Fibroblast of skin of scalp (primary cell): Measurements from ENCODE around the gene FGGY.
"Not testable (repeated sequence)": the region's sequence is repeated elsewhere in the genome, so short reads cannot be mapped to it uniquely, and the experiment has no call there.

Experiments used
- DNase-seq: peaks from one replicate; pipeline ENCODE4 v3.0.0-alpha.2; 2013

Gene FGGY

DNA sequence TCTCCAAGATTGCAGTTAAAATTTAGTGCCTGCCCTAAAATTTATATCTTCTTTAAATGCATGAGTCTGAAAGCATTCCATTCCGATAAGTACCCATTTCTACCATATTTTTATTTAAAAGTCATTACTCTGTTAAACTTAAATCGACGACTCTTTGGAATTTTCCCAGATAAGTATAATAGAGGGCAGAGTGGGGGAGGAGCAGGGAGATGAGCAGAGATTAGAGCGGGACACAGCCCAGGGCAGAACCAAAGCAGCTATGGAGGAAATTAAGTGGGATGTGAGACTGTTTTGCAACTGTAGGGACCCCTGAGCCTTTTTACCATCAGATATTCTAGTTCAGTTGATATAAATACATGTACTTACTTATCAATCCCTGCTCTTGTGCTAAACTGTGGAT lies 257.9 kb downstream of the FGGY start:
- no peak for DNase-seq

DNA sequence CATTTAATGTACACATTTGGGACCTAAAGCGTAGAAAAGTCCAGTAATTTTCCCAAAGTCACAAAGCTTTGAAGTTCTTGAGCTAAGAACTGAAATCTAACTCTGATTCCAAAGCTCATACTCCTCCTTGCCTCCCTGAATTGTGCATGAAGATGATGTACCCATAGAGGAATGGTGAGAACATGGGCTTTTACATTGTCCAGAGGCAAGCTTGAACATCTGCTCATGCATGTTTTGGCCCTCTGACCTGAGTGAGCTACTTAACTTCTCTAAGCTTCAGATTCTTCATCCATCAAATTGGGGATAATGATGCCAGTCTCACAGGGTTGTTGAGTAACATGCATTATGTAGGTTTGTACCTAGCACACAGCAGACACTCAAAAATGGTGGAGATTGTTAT lies 259.5 kb downstream of the FGGY start:
- DNase-seq = no peak

DNA sequence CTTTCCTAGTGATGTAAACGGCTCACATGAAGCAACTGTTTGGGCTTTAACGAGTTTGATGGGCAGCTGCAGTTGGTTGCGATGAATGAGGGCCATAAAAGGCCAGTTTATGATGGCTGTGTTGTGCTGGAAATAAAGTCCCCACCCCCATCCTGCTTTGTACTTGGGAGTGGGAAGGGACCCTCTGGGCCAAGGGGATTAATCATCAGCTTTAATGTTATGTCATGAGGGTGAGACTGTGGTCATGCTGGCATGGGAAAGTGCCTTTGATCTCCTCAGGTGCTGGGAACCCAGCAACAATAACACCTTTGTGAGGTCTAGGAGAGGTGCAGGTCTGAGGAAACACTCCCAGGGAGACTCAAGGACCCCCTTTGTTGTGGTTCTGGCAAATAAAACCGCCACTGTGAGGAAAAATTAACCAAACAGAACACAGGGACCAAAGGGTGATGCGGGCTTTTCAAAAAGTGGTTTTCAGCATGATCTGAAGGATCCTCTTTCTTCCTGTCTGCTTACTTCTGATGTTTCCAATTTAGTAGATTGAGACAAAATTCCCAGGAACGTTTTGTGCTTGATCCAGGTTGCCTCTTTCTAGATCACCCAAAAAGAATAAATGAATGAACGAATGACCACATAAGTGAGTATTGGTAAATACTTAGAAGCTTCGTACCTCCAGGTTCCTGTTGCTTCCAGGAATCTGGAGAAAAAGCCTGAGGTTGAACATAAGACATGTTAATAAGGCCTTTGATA lies 260.1 kb downstream of the FGGY start:
- DNase-seq = no peak

DNA sequence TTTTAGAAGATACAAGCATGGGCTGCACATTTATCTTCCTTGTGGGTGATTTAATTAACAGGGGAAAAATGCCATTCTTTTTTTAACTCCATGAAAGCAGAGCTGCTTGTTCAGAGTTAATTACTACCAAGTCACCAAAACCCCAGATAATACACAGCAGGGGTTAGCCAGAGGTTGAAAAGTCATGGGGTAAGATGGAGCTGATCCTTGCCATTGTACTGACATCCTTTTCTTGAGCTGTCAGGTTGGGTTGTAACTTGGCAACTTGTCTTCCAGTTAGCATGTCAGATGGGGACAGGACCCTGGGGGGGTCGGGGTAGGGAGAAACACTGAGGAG lies 260.6 kb downstream of the FGGY start:
- no peak for DNase-seq

DNA sequence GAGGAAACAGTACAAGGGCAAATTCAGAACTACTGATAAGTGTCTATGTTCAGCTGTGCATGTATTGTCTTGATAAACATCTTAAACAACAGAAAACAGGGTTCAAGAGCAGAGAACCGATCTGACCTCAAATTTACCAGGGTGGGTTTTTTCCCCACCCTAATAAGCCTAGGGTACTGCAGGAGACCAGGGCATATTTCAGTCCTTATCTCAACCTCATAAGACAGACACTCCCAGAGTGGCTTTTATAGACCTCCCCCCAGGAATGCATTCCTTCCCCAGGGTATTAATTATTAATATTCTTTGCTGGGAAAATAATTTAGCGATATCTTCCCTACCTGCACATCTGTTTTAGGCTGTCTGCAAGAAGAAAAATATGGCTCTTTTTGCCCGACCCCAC lies 261.7 kb downstream of the FGGY start:
- not testable (repeated sequence) for DNase-seq

DNA sequence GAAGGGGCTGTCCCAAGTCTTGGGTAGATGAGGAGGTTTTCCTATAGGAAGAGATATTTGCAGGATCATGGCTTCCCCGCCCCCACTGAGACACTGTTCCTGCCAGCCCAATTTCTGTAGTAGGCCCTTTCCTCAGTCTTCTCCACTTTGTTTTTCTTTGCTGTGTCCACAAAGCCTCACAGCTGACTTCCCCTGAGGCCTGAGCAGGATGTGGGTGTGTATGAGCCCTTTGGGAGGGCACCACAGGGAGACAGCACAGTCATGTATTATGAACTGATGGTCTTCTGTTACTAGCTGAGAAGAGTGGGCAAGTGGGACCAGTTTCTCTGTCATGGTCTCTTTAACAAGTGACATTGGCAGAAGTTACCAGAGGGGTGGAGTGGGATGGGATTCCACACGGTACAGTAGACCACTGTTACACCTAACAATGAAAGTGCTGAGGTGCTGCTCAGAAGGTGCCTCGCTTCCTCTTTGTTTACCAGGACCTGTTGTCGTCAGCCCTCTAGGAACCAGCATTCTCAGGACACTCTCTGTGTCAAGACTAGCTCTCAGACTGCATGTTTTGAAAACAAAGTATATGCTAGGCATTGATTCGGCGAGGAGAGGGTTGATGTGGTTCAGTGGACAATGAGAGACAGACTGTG lies 264.0 kb downstream of the FGGY start:
- peak; percentile 10 for DNase-seq

DNA sequence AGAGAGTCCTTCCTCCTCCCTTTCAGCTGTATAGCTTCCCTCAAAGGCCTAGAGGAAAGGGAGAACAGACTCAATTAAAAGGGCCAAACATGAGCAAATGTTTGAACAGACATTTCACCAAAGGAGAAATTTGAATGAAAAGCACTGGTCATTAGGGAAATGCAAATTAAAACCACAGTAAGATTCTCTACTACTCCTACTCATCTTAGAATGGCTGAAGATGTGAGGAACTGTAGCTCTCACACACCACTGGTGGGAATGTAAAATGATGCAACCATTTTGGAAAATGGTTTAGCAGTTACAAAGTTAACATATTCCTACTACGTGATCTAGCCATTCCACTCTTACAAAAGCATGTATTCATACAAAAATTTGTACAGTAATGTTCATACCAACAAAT lies 264.9 kb downstream of the FGGY start:
- no peak for DNase-seq

DNA sequence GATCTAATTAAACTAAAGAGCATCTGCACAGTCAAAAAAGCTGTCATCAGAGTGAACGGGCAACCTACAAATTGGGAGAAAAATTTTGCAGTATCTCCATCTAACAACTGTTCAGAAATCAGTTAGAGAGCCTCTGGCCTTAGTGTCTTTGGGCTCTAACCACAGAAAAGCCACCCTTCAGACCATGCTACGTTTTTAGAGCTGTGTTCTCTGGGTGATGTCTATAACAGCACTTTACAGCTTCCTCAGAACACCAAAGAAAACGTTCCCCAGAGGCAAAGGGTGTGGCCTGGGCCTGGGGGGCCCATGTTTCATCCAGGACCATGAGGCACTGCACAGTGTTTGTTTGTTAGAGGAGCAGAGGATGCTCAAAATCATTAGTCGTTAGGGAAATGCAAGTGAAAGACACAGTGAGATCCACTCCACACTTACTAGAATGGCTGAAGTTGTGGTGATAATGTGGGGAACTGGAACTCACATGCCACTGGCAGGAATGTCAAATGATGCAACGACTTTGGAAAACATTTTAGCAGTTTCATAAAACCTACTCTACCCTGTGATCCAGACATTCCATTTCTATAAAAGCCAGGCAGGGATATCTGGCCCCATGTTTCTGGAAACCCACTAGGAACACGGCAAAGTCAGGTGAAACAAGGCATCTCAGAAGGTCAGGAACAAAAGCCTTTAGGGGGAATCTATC lies 267.4 kb downstream of the FGGY start:
- DNase-seq = peak; percentile 47

DNA sequence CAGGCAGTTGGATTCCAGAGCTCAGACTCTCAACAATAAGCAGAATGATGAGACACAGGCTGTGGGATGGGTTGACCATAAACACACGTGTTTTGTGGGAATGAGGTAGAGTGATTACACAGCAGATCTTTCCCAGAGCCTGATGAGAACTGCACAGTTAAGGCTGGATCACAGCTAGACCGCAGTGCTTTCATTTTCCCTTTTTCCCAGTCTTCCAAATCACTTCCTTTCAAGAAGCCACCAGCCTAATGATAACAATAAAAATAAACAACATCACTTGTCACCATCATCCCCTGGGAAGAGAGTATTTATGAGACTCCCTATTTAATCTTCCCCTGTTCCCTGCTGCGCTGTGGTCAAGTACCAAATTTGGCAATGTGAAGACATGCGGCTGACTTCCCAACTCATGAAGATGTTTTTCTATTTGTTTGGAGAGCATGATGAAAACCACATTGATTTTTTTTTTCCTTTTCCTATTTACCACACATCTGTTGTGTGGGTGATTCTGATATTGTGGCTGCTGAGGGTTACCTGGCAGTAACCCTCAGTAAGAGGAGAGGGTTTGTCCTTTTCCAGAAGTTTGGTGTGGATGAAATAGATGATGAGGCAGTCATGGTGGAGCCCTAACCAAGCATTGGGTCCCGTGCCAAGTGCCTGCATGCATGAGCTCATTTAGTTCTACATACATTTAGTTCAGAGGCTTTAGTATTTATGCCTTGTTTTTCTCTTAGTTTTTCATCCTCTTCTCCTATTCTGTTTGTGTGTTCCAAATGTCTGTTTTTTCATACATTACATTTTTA lies 268.9 kb downstream of the FGGY start:
- peak; percentile 77 for DNase-seq

DNA sequence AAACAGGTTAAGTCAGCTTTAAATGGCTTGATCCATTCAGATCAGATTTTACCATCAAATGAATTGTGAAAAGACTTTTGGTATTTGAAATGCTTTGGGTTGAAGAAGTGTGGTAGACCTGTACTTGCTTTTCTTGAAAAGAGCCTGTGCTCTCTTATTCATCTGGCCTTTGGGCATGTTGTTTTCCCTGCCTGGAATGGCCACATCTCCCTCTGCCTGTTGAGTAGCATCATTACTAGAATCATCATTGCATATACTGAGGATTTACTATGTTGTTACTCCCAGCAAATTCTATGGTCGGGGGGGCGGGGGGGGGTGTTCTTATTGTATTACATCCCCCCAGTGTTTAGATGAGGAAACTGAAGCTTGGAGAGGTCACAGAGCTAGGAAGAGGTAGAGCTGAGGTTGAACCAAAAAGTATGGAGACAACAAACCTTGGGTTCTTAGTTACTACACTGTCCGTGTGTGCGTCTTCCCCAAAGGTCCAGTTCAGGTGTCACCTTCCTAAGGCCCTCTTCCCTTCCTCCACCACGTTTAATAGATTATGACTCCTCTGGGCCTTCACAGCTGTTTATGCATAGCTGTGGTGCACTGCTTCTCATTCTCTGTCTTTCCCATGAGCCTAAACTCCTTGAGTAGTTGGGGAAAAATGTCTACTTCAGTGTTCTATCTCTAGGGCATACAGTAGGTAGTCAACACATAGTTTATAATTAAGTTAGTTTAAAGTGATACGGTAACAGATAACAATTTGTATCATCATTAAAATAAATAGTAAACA lies 271.5 kb downstream of the FGGY start:
- DNase-seq = peak; percentile 37

DNA sequence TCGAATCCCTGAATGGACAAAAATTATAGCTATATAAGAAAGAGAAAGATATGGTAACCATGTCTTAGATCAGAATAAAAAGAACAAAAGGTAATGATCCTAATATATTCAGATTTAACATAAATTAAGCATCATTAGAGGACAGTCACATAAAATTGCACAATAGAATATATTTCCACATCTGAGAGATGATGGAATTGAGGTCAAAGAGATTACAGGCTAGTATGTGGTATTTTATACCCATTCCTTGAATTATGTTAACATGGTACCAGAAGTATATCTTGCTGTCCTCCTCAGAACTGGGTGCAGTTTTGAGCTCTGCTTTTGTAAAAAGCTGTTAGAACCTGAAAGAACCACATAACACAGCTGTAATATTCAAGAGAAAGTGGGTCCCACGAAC lies 272.3 kb downstream of the FGGY start:
- DNase-seq = no peak

DNA sequence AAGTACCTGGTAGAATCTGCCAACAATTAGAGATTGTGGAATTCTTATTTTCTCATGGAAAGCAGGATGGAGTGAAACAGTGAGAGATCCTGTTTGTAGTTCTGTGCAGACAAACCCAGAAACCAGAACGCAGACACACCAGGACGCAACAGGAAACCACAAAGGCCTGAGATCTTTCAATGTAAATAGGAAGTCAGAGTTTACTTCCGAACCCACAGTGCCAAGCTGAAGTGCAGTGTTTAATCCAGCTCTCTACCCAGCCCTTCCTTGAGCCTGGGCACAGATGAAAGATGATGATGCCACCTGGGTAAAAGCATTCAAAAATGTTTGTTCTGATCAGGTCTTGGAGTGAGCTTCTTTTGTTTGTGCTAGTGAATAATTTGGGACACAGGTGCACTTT lies 273.6 kb downstream of the FGGY start:
- no peak for DNase-seq

DNA sequence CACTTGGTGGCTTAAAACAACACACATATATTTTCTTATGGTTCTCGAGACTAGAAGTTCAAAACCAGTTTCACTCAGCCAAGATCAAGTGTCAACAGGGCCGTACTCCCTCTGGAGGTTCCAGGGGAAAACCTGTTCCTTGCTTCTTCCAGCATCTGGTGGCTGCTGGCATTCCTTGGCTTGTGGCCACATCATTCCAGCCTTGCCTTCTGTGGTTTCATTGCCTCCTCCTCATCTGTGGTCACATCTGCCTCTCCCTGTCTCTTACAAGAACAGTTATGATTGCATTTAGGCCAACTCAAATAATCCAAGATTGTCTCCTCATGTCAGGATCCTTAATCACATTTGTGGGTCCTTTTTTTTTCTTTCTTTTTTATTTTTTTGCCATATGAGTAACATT lies 277.2 kb downstream of the FGGY start:
- DNase-seq = peak; percentile 91

DNA sequence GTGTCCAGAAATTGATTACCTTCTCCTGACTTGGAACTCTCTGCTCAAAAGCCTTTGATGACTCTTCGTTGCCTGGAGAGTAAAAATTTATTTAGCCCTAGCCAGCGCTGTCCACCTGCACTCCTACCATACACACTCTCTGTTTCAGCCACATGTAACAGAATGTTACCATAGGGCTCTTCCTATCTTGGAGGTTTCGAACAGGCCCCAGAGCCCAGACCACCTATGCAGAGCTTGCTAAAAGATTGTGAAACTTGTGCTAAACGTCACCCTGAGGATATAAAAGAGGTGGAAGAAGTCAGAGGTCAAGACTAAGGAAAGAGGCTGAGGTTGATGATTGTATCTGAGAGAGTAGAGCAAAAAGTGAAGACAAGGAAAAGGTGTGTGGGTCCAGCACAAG lies 280.9 kb downstream of the FGGY start:
- DNase-seq = no peak

DNA sequence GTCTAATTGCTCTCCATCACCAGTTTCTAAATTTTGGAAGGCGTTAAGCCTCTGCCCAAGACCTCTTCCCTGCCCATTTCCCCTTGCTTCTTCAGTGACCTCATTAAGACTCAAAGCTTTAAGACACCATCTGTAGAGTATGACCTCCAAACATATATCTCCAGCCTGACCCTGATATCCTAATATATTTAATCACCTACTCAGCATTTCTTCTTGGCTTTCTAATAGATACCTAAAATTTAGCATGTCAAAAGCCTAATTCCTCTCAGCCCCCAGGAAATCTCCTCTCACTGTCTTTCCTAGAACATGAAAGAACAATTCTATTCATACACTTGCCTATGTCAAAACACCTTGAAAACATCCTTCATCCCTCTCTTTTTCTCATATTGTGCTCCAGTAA lies 282.3 kb downstream of the FGGY start:
- no peak for DNase-seq

DNA sequence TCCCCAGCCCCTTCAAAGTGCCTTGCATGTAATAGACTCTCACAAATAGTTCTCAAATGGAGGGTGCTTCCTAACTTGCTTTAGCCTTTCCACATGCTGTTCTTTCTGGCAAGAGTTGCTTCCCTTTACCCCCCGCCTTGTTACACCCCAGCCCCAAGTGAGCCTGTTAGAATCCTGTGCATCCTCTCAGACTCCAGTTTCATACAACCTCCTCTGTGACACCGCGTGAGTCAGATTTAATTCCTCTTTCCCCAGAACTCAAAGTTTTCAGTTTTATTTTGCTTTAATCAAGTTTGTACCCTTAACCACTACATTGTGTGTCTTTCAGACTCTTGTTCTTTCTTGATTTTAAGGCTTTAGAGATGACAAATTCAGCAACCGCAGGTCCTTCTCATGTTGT lies 283.4 kb downstream of the FGGY start:
- DNase-seq = no peak

DNA sequence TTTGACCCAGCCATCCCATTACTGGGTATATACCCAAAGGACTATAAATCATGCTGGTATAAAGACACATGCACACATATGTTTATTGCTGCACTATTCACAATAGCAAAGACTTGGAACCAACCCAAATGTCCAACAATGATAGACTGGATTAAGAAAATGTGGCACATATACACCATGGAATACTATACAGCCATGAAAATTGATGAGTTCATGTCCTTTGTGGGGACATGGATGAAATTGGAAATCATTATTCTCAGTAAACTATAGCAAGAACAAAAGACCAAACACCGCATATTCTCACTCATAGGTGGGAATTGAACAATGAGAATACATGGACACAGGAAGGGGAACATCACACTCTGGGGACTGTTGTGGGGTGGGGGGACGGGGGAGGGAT lies 295.5 kb downstream of the FGGY start:
- not testable (repeated sequence) for DNase-seq

DNA sequence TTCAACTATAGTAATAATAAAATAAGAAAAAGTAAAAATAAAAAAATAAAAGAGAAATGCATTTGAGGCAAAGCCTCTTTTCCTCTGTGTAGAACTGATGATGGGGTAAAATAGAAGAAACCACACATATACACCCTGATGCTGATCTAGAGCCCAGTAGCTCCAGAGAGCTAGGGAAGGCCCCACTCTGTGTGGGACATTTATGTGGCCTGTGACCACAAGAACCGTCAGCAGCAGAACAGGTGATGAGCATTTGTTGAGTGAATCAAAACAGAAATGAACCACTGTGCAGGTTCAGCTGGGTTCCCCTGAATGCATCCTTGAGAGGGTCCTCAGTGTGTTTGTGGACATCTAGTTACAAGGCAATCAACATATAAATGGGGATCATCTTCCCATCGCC lies 296.0 kb downstream of the FGGY start:
- no peak for DNase-seq

DNA sequence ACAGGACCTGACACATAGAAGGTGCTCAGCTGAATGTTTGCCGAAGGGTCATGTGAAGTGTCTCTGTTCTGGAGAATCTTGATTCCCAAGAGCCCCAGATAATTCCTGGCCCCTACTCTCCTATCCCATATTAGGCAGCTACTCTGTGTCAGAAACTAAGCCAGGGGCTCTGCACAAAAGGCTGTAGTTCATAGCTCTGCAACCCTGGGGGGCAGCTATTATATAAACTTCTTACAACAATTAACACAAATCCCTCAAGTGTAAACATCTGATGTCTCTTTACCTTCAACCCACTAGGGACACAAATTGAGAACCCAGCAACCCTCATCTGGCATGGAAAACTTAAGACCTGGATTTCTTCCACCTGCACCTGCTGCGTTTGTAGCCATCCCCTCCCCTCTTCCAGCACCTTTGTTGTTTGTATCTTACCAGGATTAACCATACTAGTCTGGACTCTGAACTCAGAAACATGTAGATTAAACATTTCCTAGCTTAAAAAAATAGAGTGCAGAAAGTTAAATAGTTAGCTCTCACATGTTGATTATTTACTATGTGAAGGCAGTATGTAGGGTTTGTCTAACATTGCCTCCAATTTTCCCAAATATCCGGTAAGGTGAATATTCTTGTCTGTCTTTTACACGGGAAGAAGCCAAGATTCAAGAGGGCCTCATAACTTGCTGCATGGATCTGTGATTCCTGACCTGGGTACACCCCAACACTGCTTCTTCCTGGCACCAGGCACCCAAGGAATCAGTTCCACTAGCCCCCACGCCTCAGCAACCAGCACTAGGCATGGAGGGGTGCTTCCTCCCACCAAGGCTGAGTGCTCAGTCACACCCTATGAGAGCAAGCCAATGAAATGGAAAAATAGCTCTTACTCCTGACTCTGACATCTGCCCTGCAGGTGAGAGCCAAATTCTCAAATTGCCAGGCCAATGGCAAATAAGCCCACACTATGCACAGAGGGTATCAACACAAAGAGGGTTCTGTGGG lies 297.2 kb downstream of the FGGY start:
- no peak for DNase-seq

DNA sequence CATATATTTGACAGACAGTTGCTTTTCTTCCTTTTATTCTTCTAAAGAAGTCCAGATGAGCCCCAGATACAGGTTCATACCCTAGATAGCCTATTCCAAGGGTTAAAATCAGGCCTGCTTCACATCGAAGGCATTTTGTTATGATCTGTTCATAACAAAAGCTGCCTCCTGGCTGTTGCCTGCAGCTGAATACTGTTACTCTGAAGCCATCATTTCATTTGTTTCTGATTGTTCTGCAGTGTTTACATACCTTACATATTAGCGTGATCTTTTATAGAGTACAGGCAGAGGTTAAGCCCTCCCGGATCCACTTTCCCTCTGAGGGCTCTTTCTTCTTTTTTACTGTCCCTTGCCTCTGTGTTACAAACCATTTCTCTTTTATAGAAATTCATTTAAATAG lies 298.9 kb downstream of the FGGY start:
- DNase-seq = peak; percentile 31

DNA sequence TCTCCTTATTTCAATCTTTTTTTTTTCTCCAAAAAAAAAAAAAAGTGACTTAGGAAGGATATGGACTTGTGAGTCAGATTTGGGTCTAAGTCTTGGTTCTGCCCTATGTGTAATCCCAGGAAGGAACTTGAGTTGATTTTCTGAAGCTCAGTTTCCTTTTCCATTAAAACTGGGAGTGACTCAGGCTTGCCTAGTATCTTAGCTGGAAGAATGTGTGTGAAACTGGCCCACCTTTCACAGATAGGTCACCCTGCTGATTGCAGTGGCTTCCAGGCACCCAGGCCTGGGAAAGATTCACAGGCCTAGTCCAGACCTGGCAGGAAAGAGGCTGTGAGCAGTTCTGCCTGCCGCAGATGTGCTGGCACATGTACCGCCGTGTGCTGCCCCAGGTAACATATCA lies 299.5 kb downstream of the FGGY start:
- DNase-seq = peak; percentile 19
